GM19467 (cell line): Measurements from ENCODE around the gene NCR2.

Source experiments
- ATAC-seq: cut with Tn5 transposase; IDR thresholded peaks from one replicate; pipeline ENCODE4 v1.9.1; 2021; ENCODE audit warnings: mild to moderate bottlenecking, moderate library complexity; ENCODE audit not compliant: unreplicated experiment

NCR2 gene

DNA sequence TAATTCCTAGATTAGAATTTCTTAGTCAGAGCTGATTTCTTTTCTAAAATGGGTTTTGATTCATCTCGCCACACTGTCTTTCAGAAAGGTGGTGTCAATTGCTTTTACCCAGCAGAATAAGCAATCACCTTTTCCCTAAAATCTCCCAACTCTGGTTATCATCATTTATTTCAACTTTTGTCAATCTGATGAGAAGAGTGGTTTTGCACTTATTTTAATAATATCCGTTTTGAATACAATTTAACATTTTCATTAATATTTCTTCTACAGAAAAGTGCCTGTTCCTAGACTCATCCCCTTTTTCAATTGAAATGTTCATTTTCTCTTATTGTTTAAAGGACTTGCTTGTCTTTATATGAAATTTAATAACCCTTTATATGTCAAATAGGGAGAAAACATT lies 8.2 kb upstream of the NCR2 start:
- ATAC-seq: no peak

DNA sequence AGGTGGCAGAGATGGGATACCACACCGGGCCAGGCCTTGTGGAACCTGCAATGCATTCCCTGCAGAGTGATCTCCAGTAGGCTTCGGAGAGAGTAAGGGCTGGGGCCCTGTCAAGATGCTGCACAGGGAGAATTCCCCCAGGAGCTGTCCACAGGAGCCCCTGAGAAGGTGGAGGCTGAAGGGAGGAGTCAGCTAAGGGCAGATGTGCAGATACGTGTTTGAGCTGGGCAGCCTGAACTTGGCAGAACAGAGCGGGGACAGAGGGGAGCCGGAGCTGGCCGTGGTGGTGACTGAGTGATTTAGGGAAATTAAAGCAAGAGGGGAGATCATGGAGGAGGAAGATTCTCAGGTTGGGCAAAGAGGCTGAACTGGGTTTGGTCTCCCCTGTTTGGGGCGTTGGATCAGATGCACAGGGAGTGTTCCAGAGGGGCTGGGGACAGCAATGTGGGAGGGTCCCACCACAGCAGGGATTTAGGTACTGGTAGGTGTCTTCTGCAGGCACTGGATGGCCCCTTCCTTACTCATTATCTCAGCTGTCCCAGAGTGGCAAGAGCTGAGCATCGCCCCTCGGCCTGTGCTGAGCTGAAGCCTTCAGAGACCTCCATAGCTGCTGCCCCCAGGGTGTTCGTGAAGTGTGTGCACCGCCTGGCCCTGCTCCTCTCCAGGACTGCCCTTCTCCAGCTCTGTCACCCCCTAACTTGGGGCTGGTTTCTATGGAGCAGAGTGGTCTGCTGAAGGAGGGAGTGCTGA lies 3.8 kb upstream of the NCR2 start:
- no peak for ATAC-seq

DNA sequence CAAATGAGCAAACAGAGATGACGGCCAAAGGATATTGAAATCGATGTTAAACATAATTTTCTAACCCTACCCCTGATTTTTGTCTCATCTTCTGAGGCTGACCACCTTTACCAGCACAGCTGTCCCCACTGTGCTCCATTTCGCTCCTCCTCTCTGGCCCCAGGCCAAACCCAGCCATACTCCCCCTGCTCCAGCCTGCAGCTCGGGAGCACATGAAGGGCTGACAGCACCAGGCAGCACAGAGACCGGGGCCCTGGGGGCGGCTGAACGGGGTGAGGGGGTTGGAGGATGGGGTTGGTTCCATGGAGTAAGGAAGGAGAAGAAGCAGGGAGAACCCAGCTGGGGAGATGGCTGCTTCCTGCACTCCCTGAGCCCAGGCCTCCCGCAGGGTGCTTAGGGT lies 3.2 kb upstream of the NCR2 start:
- no peak for ATAC-seq

DNA sequence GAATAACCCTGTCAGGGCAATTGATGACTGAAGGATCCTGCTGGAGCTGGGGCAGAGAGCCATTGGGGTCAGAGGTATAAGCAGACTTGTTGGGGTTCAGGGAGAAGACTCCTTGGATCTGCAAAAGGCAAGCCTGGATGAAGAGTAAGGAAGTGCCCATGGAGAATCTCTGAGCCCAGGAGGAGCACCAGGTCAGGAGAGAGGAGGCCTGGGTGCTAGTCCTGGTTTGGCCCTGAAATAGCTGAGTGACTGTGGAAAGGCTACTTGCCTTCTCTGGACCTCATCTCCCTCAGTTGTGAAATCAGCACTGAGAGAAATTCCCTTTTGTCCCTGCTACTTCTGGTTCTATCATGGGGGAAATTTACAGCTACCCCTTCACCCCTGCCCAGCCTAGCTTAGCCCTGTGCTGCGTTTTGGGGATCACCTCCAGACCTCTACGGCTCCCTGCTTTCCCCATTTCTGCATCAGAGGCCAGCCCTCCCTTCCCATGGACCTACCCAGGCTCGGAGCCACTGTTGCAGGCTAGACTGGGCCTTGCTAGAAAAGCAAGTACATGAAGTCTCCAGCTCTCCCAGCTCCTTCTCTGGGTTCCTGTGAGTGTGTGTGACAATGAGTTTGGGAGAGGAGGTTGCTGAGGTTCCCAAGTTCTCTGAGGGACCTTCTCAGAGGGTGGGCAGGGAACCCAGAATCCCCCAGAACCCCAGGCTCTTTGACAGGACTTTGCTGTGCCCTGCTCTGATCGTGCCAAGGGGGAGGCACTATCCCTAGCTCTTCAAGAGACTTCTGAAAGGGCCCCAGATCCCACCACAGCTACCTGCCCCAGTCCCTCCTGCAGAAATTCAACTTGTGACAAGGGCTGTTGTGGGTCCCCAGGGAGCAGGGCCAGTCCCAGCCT lies 2.3 kb upstream of the NCR2 start:
- no peak for ATAC-seq

DNA sequence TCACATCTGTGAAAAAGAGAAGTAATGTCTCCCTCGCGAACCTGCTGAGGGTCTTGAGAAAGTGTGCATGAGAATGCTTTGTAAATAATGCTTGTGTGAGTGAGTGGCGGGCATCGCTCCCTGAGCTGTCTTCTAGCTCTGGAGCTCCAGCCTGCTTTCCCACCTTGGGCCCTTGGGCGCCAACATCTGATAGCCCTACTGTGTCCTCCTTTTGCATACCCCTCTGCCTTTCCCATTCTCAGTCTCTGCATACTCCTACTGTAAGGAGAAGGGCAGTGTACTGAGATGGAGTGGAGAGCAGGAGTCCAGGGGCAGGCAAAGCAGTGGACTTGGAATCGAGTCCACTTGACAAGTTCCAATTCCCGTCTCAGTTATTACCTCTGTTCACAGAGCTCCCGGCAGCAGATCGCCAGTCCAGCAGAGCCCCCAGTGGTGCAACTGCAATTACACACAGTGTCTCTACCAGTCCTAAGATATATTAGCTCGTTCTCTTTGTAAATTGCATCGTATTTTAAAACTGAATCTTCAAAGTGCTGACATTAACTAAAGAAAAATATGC lies 847 bp upstream of the NCR2 start:
- no peak for ATAC-seq

DNA sequence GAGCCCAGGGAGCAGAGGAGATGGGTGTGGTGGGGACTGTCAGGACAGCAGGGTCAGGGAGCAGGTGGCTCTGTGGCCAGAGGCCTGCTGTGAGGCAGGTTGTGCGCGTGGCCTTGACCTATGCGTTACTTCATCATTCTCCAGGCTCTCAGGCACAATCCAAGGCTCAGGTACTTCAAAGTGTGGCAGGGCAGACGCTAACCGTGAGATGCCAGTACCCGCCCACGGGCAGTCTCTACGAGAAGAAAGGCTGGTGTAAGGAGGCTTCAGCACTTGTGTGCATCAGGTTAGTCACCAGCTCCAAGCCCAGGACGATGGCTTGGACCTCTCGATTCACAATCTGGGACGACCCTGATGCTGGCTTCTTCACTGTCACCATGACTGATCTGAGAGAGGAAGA lies 535 bp downstream of the NCR2 start:
- no peak for ATAC-seq

DNA sequence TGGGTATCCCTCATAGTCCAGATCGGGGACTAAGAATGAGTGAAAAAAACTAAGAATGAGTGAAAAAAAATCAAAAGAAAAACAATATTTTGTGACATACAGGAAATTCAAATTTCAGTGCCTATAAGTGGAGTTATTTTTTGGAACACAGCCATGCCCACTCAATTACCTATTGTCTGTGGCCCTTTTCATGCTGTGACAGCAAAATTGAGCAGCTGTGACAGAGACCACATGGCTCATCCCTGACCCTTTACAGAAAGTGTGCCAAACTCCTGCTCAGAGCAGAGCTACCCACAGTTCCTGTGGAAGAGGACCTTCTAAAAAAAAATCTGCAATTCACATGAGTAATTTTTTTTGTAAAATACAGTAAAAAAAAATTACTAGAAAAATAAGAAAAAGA lies 1.4 kb downstream of the NCR2 start:
- ATAC-seq: no peak

DNA sequence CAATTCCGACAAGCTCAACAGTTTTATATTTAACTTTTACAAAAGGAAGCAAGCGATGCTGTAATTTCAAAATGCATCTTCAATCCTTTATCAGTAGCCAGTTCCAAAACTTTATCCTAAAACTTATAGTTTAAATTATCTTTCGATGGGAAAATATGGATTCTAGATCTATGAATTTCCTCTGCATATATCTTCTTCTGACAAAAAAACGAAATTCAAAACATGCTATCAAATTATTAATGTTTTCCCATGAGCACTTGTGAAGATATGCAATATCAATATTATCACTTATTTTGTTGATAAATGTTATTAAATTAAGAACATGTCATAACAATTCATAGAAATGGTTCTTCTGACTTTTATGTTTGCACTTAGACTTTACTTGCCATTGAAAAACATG lies 2.3 kb downstream of the NCR2 start:
- no peak for ATAC-seq

DNA sequence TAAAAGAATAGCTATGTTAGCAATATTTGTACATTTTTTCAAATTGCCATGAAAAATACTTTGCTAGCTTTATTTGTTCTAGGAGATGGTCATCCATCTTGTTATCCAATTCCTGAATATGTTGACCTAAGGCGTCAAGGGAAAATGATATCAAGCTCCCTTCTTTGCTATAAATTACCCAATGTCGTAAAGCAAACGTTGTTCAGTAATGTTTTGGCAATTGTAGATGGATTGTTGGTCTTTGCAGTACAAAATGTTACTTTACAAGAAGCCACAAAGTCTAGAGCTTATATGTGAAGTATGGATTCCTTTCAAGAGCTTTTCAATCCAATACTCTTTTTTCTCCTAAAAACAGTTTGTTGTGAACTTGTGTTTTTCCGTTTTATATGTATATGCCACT lies 3.3 kb downstream of the NCR2 start:
- ATAC-seq: no peak

DNA sequence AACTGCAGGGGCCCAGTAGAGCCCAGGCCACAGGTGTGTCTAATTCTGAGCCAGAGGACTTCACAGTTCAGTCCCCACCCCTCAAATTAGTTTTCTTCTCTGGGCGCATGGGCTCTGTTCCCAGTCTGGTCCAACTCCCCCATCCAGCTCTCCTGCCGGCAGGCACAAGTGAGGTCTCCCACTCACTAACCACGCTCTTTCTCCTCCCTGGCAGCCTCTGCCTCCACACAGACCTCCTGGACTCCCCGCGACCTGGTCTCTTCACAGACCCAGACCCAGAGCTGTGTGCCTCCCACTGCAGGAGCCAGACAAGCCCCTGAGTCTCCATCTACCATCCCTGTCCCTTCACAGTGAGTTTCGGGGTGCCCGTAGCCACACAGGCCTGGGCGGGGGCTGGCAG lies 6.2 kb downstream of the NCR2 start:
- no peak for ATAC-seq

DNA sequence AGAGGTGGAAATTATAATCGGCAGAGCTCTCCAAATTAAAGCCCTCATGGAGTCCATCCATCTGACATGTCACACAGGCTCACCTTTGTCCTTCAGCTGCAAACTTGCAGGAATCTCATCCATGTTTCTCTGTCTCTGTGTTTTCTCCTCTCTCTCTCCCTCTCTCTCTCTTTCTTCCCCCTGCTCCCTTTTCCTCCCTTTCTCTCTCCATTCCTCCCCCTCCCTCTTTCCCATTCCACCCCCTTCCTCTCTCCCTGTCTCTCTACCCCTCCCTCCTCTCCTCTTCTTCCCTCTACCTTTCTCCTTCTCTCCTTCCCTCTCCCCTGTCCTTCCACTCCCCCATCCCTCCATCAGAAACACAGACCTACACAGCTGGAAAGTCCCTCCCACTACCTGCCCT lies 6.8 kb downstream of the NCR2 start:
- no peak for ATAC-seq

DNA sequence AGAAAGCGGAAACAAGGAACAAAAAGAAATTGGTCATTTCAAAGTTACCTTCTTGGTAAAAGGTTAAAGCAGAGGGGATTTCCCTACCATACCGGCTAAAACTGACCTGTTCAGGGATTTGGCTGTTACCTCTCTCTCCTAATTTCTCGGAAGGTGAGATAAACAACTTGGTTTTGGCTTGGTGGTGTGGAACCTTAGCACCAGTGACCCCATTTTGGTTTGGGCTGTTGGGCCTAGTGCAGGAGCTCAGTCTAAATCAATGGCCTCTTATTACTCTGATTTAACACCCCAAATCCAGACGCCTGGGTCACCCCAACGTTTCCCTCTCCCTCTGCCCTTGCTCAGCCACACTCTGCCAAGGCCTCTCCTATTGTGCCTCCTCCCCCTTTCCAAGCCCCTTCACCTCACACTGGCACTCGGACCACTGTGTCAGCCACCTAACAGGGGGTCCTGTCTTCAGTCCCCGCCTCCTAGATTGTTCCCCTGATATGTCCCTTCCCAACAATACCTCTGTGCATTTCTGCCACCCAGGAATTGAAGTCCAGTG lies 8.3 kb downstream of the NCR2 start:
- ATAC-seq: no peak

DNA sequence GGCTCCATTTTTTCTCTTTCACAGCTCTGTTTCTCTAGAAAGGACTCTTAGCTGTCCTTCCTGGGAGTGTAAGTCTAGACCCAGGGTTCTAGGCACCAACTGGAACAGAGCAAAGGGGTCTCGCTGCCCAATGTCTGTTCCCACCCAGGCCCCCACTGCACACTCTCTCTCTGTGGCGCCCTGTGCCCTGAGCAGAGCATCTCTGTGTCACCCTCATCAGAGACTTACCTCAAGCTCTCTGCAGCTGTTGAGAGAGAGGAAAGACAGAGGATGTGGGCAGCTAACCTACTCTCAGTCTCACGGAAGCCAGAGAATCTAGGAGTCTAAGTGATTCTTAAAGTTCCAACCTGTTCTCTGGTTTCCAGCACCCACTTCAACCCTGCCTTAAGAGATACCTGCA lies 9.5 kb downstream of the NCR2 start:
- ATAC-seq: no peak

DNA sequence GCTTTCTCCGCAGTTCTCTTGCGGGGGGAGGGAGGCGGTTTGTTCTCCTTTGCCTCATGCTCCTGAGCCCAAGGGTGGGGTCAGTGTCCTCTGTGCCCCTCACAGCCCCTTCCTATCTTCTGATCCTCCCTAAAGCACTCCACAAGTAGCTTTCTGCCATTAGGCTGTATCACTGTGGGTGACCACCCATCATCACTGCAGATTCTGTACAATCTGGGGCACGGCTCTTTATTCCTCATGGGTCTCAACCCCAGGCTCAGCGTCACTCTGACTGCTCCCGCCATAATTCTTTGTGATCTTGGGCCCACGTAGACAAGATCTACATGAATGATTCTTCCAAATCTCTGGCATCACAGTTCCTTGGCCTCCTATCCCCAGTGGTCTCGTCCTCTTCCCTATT lies 10.5 kb downstream of the NCR2 start:
- no peak for ATAC-seq

DNA sequence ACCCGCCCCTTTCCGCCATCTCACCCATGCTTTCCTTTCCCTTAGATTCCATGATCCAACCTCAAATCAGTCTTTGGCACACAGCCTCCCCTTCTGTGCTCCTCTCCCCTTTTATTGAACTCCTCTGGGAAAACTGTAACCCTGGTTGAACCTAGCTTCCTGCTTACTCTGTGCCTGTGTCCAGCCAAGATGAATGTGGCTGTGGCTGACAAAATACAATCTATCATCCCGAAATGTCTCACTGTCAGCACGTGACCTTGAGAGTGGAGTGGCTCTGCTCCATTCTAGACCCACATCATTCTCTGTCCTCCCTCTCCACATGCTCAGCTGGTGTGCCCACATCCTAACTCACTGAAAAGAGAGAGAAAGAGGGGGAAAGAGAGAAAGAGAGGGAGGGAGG lies 11.0 kb downstream of the NCR2 start:
- ATAC-seq: no peak

DNA sequence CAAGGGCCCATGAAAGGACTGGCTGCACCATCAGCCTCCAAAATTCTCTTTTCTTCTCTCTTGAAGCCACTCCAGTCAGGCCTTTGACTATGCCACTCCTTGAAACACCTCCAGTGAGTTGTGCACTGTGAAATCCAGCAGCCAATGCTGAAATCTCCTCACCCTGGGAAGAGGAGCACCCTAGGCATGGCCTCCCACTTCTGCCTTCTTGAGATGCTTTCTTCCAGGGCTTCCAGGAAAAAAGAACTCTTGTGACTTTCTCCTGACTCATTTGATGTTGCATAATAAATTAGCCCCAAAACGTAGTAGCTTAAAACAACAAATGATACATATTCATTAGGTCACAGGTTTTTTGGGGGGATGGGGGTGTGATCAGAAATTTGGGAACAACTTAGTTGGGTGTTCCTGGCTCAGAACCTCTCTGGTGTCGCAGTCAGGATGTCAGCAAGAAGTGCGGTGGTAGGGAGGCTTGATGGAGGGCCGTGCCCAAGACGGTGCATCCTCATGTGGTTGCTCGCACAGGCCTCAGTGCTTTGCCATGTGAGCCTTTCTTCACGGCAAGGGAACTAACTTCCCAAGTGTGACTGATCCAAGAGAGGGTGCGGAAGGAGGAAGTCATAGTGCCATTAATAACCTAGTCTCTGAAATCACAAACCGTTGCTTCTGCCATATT lies 12.1 kb downstream of the NCR2 start:
- no peak for ATAC-seq

DNA sequence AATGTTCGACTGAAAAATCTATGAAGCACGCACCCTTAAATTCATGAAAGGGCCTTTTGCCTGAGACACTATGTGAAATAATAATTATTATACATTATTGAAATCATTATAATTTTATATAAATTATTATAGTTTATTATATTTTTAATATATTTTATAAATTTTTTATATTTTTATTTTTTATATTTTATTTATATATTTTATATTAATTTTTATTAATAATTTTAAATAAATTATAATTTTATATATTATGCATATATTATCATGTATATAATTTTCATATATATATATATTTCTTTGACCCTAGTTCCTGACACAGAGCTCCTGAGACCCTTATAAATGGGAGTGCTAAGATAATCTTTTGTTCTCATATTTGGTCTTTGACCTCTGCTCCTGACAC lies 13.5 kb downstream of the NCR2 start:
- ATAC-seq: no peak

DNA sequence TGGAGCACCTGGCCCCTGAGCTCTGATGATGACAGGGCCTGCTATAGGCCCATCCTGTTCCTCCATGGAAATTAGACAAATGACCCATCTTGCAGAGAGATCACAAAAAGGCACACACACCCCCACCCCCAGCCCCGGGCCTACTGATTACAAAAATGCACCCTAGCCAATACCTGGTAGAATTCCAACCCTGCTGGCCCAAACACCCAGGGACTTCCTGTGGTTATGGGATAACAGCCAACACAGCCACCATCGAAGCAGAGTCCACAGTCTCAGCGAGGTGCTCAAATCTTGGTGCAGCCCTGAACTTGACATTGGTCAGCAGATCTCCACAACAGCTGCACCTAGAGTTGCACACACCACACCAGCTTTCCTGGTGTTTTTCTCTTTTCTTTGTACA lies 17.0 kb downstream of the NCR2 start:
- ATAC-seq: no peak

DNA sequence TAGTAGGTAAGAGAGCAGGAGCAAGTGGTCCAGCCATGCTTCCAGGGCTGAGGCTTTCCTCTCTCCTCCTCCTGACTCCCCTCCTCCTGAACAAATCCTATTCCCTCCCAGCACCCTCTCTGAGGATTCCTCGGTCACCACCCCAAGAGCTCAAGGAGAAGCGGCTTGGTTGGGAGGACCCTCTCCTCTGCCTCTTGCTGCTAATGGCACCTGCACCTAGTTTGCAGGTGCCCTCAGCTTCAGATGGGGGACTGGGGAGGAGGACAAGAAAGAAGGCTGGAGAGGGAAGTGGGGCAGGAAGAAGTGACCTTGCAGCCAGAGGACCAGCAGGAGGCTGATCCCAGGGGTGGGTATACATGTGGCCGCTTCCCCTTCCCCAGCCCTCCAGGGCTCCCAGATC lies 17.5 kb downstream of the NCR2 start:
- no peak for ATAC-seq

DNA sequence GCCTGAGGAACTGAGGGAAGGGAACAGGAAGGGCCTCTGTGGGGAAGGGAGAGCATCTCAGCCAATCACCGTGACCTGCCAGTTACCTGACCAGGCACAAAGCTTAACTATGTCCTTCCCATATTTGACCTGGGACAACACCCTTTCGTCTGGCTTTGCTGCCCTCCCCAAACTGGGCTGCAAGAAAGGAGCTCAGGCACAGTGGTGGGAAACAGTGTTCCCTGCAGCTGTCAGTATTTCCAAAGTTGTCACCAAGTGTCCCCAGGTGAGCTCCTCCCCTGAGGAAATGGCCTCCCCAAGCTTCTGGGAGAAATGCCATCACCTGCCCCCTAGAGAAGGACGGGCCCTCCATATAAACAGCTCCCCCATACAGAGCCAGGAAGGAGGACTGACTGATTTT lies 17.9 kb downstream of the NCR2 start:
- no peak for ATAC-seq

DNA sequence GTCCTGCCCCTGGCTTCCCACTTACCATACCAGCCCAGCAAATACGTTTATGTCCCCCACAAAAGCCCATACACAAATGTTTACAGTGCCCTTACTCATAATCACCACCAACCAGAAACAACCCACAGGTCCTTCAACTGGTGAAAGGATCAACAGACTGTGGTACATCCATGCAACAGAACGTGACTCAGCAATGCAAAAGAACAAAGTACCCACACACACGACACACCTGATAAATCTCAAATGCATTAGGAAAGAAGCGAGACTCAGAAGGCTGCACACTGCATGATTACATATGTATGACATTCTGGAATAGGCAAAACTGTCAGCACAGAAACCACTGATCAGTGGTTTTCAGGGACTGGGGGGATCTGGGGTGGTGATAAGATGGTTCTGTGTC lies 20.5 kb downstream of the NCR2 start:
- no peak for ATAC-seq
